DMS 273 (cell line): Measurements from ENCODE around the gene GNAT1.

Experiments
- DNase-seq: peaks from one replicate; lab custom pipeline; 2025; ENCODE audit not compliant: unreplicated experiment; lab: John Stamatoyannopoulos, UW

GNAT1 gene

DNA sequence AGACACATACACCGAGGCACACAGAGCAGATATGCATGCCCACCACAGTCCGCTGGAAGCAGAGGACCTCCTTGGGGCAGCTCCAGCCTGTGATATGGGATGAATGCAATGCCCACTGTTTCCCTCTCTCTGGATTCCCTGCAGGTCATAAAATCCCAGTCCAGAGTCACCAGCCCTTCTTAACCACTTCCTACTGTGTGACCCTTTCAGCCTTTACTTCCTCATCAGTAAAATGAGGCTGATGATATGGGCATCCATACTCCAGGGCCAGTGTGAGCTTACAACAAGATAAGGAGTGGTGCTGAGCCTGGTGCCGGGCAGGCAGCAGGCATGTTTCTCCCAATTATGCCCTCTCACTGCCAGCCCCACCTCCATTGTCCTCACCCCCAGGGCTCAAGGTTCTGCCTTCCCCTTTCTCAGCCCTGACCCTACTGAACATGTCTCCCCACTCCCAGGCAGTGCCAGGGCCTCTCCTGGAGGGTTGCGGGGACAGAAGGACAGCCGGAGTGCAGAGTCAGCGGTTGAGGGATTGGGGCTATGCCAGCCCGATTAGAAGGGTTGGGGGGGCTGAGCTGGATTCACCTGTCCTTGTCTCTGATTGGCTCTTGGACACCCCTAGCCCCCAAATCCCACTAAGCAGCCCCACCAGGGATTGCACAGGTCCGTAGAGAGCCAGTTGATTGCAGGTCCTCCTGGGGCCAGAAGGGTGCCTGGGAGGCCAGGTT is at the start of gene GNAT1:
TSS of gene GNAT1 (plus strand) at position 675 of the 725 bp plus-strand sequence. CDS start 116 bp downstream, outside the sequence.
- DNase-seq: no peak

DNA sequence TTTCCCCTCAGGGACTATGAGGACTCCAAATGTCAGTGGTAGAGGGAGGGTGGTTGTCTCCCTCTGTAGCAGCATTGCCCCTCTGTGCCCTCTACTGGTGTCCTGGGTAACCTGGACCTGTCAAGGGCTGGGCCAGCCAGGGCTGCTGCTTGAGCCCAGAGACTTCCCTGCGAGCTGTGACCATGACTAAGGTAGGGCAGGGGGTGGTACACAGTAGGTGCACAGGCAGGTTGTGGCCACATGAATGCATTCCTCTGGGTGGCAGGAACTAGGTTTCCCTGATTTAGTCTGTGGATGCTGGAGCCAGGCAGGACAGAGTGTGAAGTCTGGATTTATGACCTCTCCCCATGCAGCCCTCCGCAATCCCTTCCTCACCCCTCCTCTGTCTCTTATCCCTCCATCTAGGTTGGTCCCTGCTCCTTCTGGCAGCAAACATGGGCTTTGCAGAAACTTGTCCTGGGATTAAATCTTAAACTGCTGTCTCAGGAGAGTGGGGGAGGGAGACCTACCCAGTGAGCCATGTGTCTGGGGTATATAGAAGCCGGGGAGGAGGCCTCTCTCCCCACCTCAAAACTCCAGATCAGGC is 45.0 kb upstream of the GNAT1 start:
- DNase-seq: peak; percentile 57

DNA sequence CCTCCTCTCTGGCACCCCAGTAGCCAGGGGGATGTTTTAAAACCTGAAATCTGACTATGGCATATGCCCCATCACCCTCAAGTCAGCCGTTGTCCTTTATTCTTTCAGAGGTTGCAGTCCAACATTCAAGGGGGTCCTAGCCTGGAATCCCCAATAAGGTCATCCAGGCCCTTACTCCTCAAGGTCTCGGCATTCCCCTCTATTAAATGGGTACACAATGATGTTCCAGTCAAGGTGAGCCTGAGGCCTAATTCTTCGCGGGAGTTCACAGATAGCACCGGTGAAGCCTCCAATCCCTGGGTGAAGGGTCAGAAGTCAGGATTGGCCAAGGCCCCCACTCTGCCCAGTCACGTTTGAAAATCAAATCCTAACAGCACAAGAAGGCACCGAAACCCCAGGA is 44.4 kb upstream of the GNAT1 start:
- DNase-seq: no peak

DNA sequence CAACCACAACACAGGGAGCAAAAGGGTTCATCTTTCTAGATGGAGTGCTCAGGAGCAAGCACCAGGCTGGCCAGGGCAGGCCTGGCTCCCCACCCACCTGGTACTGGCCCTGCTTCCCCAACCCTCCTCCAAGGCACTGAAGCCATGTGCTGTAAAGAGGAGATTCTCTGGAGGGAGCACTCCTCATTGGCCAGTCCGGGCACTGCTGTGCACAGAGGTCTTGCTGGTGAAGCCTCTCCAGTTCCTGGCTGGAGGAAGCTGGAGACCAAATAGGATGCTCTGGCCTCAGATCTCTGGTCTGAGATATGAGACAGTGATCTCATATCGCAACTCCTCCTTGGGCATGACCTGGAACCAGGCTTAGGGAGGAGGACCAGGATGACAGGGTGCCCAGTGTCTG is 44.0 kb upstream of the GNAT1 start:
- DNase-seq: no peak

DNA sequence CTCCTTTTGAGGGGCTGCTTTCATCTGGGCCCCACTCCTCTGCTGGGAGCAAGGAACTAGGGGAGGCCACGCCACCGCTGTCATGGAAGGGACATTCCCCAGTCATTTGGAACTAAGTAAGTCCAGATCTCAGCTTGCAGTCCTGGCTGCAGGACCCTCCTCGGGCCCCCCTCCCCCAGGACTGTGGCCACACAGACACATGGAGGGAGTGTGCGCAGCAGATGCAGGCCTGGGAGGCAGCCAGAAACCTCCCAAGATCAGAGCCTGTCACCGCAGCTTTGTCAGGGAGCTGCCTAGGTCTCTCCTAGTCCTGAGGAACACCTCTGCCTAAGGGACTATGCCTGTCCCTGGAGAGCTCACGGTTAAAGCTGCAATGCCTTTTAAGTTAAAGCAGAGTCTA is 43.5 kb upstream of the GNAT1 start:
- no peak for DNase-seq

DNA sequence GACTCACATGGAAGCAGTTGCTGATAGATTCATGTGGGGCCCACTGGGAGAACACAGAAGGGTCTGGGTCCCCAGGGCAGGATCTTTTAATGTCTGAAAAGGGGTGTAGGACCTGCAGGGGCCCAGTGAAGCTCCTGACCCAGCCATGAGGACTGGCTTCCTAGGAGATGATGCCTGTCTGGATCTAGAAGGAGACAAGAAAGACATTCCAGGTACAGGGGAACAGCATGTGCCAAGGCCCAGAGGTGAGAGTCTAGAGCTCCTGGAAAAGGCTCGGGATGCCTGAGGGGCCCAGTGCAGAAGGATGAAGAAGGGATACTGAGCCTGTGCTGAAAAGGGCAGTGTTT is 41.0 kb upstream of the GNAT1 start:
- no peak for DNase-seq

DNA sequence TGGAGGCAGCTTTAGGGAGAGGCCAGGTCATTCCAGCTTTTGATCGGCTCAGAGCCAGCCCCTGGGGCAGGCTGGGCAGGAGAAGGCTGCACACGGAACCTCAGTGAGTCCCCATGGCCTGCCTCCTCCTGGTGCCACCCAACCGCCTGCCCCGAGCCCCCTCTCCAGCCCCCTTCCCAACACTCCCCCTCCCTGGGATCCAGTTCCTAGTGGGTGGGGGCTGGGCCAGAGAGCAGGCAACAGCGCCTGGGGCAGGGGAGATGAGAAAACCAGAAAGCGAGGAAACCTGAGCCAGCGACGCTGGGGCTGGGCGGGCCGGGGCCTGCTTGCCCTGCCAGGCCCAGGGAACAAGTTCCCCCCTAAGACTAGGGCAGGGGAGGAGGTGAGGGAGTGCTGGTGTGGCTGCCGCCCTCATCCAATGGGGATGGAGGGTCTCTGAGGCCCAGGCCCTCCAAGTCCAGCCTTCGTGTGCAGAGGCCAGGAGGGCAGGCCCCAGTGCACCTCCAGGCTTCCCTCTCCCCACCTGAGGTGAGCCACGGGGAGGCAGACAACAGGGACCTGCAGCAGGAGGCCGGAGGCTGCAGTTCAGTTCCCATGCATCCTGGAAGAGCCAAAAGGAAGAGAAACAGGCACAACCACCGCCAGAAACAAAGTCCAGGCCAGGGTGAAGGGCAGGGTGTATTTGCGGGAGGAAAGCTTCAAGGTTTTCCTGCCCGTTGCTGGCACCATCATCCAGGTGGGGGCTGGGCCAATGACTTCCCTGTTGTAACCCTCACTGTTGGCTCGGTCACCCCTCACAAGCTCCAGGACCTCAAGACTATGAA is 40.3 kb upstream of the GNAT1 start:
- no peak for DNase-seq

DNA sequence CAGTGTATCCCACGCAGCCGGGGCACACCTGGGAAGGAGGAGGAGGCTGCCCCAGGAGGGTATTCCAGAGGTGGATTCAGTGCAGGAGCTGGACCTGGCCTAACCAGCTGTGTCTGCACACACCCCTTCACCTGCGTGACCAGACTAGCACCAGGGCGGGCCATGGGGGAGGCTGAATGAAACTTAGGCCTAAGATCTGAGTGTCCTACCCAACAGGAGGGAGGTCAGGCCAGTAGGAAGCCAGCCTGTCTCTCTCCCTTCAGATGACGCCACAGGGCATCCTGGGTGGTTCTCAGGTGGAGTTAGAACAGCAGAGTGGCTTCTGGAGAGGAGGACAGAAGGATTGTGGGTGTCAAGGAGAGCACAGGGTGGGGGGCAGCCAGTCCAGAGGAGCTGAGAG is 39.7 kb upstream of the GNAT1 start:
- no peak for DNase-seq

DNA sequence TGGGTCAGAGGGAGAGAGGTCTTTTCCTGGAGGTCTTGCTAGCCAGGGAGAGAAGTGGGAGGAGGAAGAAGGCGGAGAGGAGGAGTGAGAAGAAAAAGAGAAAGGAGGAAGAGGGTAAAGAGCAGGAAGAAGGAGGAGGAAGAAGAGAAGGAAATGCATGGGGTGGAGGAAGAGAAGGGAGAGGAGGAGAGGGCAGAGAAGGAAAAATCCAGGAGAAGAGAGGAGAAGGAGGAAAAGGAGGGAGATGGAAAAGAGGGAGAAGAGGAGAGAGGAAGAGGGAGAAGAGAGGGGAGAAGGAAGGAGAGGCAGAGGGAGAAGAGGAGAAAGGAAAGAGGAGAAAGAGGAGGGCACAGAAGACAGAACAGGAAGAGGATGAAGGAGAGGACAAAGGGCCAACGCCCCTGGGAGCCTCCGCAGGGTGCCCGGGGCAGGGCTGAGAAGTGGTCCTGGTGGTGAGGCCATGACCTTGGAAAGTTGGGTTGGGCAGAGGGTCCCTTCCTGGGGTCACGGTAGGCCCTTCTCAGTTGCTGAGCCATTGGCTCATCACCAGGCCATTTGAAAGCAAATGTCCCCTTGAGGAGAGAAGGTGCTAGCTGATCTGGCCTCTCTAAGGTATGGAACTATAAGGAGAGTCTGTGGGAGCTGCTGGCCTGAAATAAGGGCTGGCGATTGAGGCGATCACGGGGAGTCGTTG is 37.5 kb upstream of the GNAT1 start:
- DNase-seq: no peak

DNA sequence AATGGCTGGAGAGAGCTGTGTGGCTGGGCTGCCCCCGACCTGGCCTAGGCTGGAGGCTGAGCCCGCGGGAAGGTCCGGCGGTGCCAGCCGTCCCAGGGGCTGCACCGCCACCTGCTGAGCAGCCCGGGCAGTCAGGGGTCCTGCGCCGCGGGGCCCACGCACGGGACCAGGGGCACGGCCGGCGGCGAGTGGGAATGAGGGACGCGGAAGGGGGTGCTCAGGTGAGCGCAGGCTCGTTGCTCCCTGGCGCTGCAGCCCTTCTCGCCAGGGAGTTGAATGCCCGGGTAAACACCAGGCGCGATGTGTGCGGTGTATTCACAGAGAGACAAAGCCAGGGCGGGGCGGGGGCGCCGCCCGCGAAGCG is 37.0 kb upstream of the GNAT1 start:
- DNase-seq: peak; percentile 73

DNA sequence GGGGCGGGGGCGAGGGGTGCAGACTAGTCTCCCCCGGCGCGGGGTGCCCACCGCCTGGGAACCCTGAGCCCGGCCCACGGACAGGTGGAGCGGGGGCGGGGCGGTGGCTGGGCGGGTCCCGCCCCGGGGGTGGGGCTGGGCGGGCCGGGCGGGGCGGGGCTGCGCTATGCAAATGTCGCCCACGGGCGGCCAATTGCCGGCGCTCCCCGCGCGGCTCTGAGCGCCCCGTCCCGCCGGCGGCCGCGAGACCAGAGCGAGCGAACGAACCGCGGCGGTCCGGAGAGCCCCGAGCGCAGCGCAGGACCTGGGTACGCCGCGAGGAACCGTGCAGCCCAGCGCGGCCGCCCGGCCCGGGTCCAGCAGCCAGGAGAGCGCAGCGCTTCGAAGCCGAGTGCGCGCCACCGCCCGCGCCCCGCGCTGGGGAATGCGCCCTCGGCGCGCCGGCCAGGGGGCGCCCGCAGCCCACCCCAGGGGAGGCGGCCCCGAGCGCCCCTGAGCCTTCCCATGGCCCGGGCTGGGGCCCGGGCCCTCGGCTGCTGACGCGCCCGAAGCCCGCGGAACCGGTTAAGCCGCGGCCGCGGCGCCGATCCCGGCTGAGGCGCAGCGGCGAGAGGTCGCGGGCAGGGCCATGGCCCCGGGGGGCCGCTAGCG is 36.4 kb upstream of the GNAT1 start, which contains the start of gene SEMA3F:
TSS of gene SEMA3F (plus strand) at position 485 of the 651 bp plus-strand sequence. CDS start 4,299 bp downstream, outside the sequence.
- peak; percentile 80 for DNase-seq

DNA sequence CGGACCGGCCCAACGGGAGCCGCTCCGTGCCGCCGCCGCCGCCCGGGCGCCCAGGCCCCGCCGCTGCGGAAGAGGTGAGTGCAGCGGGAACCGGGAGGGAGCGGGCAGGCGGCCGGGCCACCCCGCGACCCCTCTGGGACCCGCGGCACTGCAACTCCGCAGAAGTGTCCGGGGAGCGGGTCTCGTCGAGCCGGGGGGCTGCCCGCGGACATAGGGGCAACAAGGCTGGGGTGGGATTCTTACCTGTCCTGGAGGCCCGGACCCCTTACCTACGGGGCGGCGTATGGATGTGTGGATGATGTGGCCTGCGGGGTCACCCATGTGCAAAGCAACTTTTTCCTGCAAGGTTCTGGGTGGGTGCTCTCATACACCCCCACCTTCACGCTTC is 35.9 kb upstream of the GNAT1 start:
- no peak for DNase-seq

DNA sequence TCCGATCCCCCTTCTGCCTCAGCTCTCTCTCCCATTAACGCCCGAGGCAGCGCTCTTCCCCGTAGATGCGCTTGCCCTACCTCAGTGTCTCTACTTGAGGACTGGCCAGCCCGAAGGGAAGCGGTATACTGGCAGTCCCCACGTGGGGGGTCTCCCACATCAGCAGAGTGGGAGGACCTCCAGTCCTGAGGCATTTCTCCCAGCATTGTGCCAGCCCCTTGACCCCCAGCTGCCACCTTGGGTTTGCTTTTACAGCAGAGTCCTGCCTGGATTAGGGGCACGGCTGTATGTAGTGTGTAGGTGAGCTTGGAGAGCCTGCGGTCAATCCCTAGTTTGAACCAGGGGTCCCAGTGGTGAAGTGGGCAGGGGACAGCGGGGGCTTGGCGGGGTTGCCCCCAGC is 35.5 kb upstream of the GNAT1 start:
- no peak for DNase-seq

DNA sequence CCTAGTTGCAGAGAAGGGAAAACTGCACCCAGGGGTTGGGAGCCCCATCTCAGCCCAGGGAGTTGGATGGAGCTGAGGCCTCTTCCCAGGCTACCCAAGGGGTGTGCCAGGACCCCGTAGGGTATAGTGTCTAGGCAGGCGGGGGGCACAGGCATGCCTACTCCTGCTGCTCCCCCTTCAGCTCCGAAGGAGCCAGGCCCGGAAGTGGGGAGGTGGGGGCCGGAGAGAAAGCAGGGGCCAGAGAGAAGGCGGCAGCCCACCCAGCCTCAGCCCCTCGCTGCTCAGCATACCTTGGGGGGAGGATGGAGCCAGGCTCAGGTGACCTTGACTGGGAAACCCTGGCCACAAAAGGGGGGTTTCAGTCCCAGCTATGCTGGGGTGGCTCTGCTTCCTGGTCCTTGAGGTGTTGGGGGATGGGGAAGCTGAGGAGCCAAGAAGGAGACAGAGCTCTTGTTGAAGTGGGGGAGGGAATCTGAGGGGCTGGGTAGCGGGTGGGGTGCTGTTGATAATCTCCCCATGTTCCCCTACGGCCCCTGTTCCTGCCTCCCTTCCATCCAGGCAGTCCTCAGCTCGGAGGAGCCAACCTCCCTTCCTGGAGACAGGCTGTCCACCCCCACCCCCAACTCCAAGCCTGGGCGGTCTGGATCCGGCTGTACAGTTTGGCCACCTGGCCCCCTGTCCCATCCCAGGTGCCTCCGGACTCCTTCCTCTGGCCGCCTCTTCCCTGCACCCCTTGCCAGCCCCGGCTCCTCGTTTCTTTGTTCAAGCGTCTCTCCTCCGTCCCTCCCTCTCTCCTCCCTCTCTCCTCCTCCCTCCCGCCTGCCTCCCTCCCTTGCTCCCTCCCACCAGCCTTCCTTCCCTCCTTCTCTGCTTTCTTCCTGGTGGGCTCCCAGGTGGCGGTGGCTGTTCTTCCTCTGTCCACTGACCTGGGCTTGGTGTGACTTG is 34.6 kb upstream of the GNAT1 start:
- no peak for DNase-seq

DNA sequence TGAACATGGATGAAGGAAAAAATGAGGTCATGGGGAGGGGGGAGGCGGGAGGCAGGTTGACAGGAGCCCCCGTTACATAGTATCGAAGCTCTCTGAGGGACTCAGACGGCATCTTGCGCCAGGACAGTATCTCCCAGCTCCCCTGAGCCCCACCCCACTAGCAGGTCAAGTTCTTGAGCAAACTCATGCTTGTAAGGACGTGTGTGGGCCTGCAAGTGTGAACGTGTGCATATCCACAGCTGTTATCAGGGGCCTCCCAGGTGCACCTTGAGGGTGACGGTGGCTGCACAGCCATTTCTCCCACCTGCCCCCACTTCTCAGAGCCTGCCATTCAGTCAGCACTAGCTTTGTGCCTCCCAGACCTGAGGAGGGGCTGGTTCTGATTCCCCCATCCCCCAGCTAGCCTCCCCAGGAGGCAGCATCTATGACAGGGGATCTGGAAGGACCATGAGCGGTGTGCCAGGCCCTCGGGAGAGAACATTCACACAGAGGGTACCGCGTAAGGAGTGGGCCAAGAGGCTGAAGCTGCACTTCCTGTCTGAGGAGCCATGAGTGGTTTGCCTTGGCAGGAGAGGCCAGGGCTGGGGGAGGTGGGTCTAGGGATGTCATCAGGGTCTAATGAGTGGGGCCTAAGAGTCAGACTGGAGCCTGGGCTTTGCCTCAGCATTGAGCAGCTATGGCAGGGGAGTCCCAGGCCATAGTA is 33.4 kb upstream of the GNAT1 start:
- DNase-seq: no peak

DNA sequence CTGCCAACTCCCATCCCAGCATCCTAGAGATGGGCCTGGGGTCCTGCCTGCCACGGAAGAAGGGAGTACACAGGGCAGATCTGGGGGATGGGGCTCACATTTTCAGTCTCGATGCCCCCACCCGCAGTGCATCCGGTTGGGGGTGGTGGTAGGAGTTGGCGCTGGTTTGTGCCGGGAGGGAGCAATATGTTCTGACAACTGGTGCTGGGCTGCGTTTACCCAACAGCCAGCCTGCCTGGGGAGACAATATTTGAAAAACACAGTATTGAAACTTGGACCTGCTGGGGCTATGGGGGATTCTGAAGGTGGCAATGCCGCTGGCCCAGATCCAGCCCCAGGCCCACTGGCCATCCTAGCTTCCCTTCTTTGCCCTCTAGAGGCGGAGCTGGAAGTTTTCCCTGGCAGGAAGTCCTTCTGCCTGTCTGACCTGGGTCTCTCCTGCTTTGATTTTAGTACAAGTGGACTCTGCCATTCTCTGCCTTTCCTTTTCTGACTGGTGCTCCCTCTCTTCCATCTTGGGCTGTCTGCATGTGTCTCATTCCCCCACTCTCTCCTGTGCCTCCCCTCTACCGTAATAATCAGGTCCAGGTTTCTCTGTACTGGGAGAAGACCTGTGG is 32.8 kb upstream of the GNAT1 start:
- DNase-seq: no peak

DNA sequence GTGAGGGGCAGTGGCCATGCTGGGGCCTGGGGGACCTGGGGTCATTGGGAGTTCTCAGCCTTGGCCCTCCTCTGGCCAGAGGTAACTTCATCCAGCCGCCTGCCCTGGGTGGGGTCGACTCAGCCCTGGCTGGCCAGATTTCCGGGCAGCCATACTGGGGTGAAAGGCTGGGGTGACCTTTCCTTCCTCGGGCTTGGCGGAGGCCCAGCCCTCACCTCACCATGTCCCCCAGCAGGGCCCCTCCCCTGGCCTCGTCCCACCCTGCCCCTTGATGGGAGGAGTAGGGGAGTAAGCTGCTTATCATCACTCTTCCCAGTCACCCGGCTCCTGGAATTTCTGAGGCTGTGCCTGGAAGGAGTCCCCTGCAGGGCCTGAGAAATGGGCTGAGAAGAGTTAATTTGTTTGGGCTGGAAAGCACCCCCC is 30.8 kb upstream of the GNAT1 start:
- DNase-seq: no peak

DNA sequence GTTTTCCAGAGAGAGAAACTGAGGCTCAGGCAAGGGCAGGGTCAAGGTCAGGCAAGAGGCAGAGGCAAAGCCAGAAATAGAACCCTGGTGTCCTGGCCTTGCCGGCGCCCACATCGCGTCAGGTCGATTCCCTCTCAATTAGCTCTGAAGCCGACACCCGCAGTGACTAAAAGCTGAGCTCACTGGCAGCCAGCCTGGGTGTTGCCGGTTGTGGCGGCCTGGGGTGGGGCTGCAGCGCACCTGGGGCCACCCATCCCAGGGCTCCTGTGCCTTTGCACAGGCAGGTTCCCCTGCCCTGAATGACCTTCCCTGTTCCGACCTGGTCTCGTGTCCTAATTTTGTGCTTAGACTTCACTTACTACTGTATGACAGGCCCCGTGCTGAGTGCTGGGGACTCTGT is 30.1 kb upstream of the GNAT1 start:
- no peak for DNase-seq
